Dedifferentiated amniotic fluid mesenchymal stem cell (primary cell): ENCODE measurements around the gene HPD.
"Not testable (repeated sequence)": the region's sequence is repeated elsewhere in the genome, so short reads cannot be mapped to it uniquely, and the experiment has no call there.

ENCODE experiments used
- DNase-seq: peaks from one replicate; pipeline ENCODE4 v3.0.0-alpha.2; 2016; ENCODE audit errors: extremely low spot score

Gene HPD

DNA sequence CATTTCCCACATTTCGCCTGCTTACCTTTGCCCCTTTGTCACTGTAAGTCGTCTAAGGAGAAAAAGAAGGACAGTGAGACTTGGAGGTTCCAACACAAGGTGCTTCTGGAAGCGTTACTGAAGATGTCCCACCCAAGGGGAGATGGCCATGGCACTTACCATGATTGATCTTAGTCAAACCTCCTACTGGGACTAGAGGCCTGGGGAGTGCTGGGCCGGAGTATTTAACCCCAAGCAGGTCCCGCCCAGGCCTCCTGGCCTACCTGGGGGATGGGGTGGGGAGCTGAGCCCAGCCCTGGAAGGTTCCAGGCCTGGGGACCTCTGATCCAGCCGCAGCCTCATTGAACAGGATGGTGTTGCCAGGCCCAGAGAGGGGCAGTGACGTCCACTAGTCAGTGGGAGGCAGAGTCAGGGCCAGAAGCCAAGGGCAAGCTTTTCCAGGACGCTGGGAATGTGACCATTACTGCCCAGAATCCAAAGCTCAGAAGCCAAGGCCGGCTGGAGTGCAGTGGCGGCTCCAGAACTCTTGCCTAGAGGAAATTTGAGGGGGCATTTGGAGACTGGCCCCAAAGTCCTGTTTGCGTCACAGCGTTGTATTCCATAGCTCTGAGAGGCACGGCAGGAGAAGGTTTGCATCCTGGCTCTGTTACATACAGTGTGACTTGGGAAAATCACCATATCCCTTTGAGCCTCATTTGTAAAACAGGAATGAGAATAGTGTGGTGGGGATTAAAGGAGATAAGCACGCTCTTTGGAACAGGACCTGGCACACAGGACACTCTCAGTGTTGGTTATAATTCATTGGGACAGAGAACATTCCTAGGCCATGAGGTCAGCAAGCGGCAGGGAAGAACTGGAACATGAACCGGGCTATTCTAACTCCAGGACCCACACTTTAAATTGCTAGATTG lies at the start of gene HPD:
Gene HPD (minus strand): TSS at position 198 of the 911 bp plus-strand sequence. CDS start 36 bp downstream, at position 162.
- DNase-seq, result peak; percentile 58

DNA sequence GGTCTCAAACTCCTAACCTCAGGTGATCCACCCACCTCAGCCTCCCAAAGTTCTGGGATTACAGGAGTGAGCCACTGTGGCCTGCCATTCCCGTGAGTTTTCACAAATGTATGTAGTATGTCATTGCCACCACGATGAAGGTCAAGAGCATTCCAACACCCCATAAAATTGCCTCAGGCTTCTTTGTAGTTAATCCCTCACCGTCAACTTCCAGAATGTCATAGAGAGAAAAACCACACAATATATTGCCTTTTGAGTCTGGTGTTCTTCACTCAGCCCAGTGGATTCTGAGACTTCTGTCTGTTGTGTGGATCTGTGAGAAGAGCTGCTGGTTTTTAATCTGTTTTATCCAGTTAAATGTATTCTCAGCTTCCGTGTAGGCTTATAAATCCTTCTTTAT lies 47.1 kb upstream of the HPD start:
- no peak for DNase-seq

GRCh38 chr12:121903202-121903601 lies 44.5 kb upstream of the HPD start:
- DNase-seq, result no peak

DNA sequence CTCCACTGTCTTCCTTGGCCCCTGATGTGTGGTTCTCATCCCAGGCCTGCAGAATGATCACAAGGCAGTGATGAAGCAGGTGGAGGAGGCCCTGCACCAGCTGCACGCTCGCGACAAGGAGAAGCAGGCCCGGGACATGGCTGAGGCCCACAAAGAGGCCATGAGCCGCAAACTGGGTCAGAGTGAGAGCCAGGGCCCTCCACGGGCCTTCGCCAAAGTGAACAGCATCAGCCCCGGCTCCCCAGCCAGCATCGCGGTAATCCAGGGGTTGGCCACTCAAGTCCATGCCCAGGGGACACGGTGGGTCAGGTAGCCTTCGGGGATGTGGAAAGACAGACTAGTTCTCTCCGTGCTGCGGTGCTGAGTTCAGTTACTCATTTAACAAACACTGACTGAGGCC lies 40.9 kb upstream of the HPD start:
- DNase-seq, result no peak

DNA sequence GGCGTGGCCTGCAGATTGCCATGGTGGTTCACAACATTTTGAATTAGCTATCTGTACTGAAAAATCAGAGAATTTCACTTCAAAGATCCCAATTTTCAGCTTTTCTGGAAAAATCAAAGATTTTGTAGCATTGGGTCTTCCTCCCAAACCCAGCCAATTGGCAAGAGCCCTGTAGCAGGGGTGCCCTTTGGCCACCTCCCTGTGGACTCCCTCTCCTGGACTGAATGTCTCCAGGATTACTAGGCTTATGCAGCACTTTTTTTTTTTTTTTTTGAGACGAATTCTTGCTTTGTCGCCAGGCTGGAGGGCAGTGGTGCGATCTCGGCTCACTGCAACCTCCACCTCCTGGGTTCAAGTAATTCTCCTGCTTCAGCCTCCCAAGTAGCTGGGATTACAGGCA lies 39.6 kb upstream of the HPD start:
- DNase-seq, result no peak

GRCh38 chr12:121894633-121895032 lies 36.0 kb upstream of the HPD start:
- DNase-seq, result no peak

DNA sequence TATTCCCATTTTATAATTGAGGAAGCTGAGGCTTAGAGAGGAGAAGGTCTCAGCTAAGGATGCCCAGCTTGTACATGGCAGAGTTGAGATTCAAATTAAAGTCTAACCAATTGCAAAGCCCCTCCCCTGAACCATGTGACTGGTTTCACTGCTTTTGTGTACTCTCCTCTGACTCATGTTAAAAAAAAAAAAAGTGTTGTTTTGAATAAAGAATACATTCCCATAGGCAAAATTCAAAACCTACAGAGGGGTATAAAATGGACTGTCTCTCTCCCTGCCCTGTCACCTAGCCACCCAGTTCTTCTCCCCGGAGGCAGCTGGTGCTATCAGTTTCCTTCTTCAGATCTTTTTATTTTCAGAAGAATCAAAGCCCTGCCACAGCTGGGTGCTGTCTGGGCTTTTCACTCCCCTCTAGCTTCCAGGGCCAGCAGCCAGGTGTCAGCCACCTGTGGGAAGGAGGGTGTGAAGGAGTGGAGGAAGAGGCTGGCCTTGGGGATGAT lies 35.4 kb upstream of the HPD start:
- DNase-seq, result peak; percentile 65

DNA sequence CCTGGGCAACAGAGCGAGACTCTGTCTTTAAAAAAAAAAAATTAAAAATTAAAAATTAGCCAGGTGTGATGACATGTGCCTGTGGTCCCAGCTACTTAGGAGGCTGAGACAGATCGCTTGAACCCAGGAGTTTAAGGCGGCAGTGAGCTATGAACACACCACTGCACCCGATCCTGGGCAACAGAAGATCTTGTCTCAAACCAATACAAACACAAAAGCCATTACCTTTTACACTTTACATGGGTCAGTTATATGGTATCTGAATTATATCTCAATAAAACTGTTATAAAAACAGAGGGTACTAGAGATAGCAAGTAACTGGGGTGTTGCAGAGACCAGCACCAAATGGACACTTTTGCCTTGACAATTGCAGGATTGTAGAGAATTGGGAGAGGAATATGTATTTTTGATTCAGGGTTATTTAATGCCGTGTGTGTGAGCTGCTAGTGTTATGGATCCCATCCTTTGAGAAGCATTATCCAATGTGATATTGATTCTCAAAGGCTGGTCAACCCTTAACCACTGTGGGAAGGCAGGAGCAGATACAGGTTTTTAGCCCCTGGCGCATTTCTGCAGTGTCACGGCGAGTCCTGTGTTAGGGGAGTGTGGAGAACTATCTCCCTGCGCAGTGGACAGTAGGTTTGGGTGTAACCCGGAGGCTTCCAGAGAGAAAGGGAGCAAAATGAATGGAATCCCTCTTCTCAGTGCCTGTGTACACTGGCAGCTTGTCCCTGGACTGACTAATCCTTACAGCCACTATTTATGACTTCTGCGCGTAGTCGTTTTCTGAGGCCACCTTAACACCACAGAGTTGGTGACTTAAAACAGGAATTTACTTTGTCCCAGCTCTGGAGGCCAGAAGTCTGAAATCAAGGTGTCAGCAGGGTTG lies 34.3 kb upstream of the HPD start:
- no peak for DNase-seq

DNA sequence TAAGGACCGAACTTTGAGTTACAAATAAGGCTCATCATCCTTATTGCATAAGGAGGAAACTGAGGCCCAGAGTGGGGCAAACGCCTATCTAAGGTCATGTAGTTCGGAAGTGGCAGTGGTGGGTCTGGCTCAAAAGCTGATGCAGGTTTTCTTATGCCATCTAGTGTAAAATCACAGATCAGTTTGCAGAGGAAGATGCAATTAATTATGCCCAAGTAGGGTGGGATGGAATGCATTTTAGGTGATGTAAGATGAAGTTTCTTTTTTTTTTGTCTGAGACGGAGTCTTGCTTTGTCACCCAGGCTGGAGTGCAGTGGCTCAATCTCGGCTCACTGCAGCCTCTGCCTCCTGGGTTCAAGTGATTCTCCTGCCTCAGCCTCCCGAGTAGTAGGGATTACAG lies 31.0 kb upstream of the HPD start:
- not testable (repeated sequence) for DNase-seq

DNA sequence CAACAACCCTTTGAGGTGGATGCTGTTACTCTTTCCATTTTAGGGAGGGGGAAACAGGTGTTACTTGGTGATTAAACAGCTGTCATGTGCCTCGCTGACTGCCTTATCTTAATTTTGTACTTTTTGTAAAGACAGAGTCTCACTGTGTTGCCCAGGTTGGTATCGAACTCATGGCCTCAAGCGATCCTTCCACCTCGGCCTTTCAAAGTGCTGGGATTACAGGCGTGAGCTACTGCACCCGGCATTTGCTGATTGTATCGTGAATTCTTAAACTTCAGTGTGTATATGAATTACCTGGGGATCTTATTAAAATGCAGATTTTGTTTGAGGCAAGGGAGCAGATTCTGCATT lies 30.6 kb upstream of the HPD start:
- no peak for DNase-seq

GRCh38 chr12:121888478-121889273 lies 30.0 kb upstream of the HPD start, which contains the start of gene PSMD9:
Gene PSMD9 (plus strand): TSS chr12:121888790. CDS start chr12:121888857, 67 bp downstream.
- DNase-seq, result peak; percentile 97

GRCh38 chr12:121888083-121888477 lies 29.4 kb upstream of the HPD start:
- DNase-seq, result no peak

DNA sequence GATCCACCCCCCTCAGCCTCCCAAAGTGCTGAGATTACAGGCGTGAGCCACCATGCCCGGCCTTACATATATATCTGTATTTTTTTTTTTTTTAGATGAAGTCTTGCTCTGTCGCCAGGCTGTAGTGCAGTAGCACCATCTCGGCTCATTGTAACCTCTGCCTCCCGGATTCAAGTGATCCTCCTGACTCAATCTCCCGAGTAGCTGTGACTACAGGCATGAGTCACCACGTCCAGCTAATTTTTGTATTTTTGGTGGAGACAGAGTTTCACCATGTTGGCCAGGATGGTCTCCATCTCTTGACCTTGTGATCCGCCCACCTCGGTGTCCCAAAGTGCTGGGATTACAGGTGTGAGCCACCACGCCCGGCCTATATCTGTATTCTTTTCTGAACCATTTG lies 26.5 kb upstream of the HPD start:
- DNase-seq, result not testable (repeated sequence)

- DNase-seq, result no peak
These were observed 24.6 kb upstream of the HPD start for GRCh38 chr12:121883315-121883660.

DNA sequence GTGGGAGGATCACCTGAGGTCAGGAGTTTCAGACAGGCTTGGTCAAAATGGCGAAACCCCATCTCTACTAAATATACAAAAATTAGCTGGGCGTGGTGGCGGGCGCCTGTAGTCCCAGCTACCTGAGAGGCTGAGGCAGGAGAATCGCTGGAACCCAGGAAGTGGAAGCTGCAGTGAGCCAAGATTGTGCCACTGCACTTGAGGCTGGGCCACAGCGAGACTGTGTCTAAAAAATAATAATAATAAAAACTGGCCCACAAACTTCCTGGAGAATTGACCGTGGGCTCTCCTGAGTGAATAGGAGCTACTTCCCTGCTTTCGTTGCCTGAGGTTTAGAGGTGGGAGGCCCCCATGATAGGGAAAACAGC lies 17.4 kb upstream of the HPD start:
- DNase-seq, result not testable (repeated sequence)

DNA sequence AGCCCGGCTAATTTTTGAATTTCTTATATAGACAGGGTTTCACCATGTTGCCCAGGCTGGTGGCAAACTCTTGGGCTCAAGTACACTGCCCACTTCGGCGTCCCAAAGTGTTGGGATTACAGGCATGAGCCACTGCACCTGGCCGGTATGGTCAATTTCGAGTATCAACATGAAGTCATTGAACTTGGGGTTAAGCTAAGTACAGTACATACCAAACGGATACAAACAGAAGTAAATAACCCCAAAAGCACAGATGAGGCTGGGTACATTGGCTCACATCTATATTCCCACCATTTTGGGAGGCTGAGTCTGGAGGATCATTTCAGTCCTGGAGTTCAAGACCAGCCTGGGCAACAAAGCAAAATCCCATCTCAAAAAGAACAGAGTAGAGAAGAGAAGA lies 16.9 kb upstream of the HPD start:
- no peak for DNase-seq

GRCh38 chr12:121874071-121874470 lies 15.4 kb upstream of the HPD start:
- no peak for DNase-seq

DNA sequence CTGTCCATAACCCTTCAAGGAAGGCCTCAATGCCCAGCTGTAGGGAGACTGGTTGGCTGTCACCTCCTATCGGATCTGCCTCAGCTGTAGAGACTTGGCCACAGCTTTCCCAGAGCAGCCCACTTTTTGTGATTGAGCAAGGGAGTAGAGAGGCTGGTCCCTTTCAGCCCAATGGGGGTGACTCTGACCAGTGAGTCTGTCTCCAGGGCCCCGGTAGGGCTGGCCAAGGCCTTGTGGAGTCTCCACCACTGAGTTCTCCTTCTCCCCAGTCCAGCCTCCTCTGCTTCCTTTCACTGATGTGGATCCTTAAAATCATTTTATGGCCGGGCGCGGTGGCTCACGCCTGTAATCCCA lies 14.5 kb upstream of the HPD start:
- DNase-seq, result no peak

GRCh38 chr12:121872546-121873215 lies 14.0 kb upstream of the HPD start:
- DNase-seq, result peak; percentile 89

DNA sequence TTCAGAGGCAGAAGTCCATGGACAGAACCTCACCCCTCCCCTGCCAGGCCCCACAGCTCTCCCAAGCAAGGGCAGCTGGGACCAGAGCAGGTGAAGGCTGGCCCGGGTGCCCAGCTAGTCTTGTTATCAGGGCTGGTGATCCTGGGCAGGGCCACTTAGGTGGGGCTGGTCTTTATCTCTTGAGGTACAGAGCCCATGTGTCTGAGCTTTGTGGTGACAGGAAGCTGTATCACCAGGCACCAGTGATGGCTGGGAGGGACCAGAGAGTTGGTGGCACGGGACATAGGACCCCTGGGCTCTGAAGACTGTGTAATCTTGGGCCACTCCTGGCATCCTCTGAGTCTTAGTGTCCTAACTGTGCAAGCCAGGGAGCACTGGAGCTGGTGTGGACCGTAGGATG lies 12.8 kb upstream of the HPD start:
- DNase-seq, result no peak

GRCh38 chr12:121869229-121869628 lies 10.6 kb upstream of the HPD start:
- not testable (repeated sequence) for DNase-seq
